ENCODE data around the gene DBT. TPM values are rescaled to one million over a fixed set of nuclear protein-coding genes. Genes with fewer than 3 reads are reported as not detected.
"Not testable (repeated sequence)": the region's sequence is repeated elsewhere in the genome, so short reads cannot be mapped to it uniquely, and the experiment has no call there.

Gene DBT
- total RNA-seq, 1 donor from 2014 or later, result 18.0 TPM

GRCh38 chr1:100237091-100237490 lies 12.5 kb downstream of the DBT start:
- no peak for TF ChIP-seq CTCF (IDR thresholded peaks at IDR 0.05; ENCODE audit: unreplicated experiment)
- Mint-ChIP-seq H3K9me3 (no peaks in the 10 kb centered on the region), H3K27me3 (ENCODE audit: low read depth) (no peaks in the 10 kb centered on the region), H3K36me3 (peaks cover 37% of the 10 kb centered on the region), H3K4me3 (no peak overlapping the region), H3K4me1 (peaks cover 2% of the 10 kb centered on the region), H3K27ac (no peak overlapping the region)
- DNase-seq (ENCODE audit: low spot score in 2 of 2, unreplicated experiment in 2 of 2), result no peak

- Mint-ChIP-seq H3K27ac (no peak overlapping the region), H3K4me3 (no peak overlapping the region), H3K4me1 (peaks cover 7% of the 10 kb centered on the region), H3K27me3 (ENCODE audit: low read depth) (no peaks in the 10 kb centered on the region), H3K9me3 (no peaks in the 10 kb centered on the region), H3K36me3 (peaks cover 44% of the 10 kb centered on the region)
- TF ChIP-seq CTCF (IDR thresholded peaks at IDR 0.05; ENCODE audit: unreplicated experiment), result no peak
- no peak for DNase-seq (ENCODE audit: low spot score in 2 of 2, unreplicated experiment in 2 of 2)
Observed at GRCh38 chr1:100234432-100234831, 15.2 kb downstream of the DBT start.

- DNase-seq (ENCODE audit: low spot score in 2 of 2, unreplicated experiment in 2 of 2); H3K9me3 Mint-ChIP-seq; H3K4me1 Mint-ChIP-seq; H3K27ac Mint-ChIP-seq; H3K27me3 Mint-ChIP-seq (ENCODE audit: low read depth); H3K4me3 Mint-ChIP-seq: not testable (repeated sequence)
- peaks cover 41% of the 10 kb centered on the region for H3K36me3 Mint-ChIP-seq
Observed at GRCh38 chr1:100233566-100233965, 16.1 kb downstream of the DBT start.

GRCh38 chr1:100232156-100232555 lies 17.5 kb downstream of the DBT start:
- TF ChIP-seq CTCF (IDR thresholded peaks at IDR 0.05; ENCODE audit: unreplicated experiment), result no peak
- Mint-ChIP-seq H3K4me3 (no peak overlapping the region), H3K27ac (no peak overlapping the region), H3K36me3 (peaks cover 42% of the 10 kb centered on the region), H3K9me3 (no peaks in the 10 kb centered on the region), H3K27me3 (ENCODE audit: low read depth) (no peaks in the 10 kb centered on the region), H3K4me1 (peaks cover 7% of the 10 kb centered on the region)
- DNase-seq (ENCODE audit: low spot score in 2 of 2, unreplicated experiment in 2 of 2), result no peak

- peaks cover 37% of the 10 kb centered on the region for H3K36me3 Mint-ChIP-seq
- DNase-seq (ENCODE audit: low spot score in 2 of 2, unreplicated experiment in 2 of 2), result no peak
- H3K27ac Mint-ChIP-seq, result no peak overlapping the region
- H3K27me3 Mint-ChIP-seq (ENCODE audit: low read depth), result no peaks in the 10 kb centered on the region
- H3K9me3 Mint-ChIP-seq, result no peaks in the 10 kb centered on the region
- peaks cover 7% of the 10 kb centered on the region for H3K4me1 Mint-ChIP-seq
- no peak overlapping the region for H3K4me3 Mint-ChIP-seq
- no peak for TF ChIP-seq CTCF (IDR thresholded peaks at IDR 0.05; ENCODE audit: unreplicated experiment)
Observed at GRCh38 chr1:100231721-100232120, 17.9 kb downstream of the DBT start.

GRCh38 chr1:100230765-100231164 lies 18.9 kb downstream of the DBT start:
- peaks cover 34% of the 10 kb centered on the region for H3K36me3 Mint-ChIP-seq
- no peaks in the 10 kb centered on the region for H3K27me3 Mint-ChIP-seq (ENCODE audit: low read depth)
- no peak overlapping the region for H3K27ac Mint-ChIP-seq
- no peak overlapping the region for H3K4me3 Mint-ChIP-seq
- no peak for DNase-seq (ENCODE audit: low spot score in 2 of 2, unreplicated experiment in 2 of 2)
- peaks cover 7% of the 10 kb centered on the region for H3K4me1 Mint-ChIP-seq
- no peak for TF ChIP-seq CTCF (IDR thresholded peaks at IDR 0.05; ENCODE audit: unreplicated experiment)
- no peaks in the 10 kb centered on the region for H3K9me3 Mint-ChIP-seq

Measured in mesothelial cell of epicardium (in vitro differentiated cells).